Activated naive CD4-positive, alpha-beta T cell (primary cell): ENCODE measurements around the gene VWA3B.

Experiments
- DNase-seq, 4 experiments: peaks; one replicate each; lab custom pipeline; 2025; lab: John Stamatoyannopoulos, UW

The VWA3B gene

DNA sequence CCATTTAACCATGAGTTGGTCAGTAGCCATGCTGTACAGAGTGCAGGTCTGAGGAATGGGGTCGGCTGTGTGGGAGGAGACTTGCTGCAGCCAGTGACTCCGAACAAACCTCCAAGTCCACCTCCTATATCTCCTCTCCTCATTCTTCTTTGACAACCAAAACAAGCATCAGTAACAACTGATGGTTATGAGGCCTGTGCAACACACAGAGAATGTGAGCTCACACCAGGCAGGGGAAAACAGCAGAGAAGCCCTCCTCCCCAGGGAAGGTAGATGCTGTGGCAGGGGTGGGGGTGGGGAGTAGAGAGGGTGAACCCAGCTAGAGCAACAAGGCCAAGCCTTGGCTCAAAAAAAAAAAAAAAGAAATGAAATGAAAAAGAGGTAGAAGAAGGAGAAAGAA lies 247.0 kb downstream of the VWA3B start:
- no peak for DNase-seq

DNA sequence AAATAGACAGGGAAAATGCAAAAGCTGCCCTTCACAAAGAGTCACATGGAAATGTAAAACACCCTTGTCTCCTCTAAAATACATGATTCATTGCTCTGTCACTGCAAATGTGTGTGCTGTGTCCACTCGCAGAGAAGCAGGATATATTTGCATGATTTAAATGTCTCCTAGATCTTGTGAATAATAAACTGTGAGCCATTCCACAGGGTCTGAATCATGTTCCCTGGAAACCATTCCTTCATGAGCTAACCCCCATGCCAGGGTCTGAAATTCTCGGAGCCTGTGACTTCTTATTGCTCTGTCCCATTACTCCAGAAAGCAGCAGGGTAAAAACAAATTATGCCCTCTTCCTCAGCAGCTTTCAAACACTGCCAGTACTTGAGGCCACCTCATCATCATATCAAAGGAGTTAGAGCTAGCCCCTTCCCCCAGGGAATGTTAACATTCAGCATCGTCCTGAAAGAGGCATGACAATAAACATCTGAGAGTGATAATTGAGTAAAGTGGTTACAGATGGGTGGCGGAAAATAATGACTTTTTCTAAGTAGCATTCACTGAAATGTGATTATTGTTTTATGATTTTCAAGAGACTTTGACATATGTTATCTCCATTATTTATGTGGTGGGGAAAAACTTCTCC lies 247.6 kb downstream of the VWA3B start:
- DNase-seq, result no peak

DNA sequence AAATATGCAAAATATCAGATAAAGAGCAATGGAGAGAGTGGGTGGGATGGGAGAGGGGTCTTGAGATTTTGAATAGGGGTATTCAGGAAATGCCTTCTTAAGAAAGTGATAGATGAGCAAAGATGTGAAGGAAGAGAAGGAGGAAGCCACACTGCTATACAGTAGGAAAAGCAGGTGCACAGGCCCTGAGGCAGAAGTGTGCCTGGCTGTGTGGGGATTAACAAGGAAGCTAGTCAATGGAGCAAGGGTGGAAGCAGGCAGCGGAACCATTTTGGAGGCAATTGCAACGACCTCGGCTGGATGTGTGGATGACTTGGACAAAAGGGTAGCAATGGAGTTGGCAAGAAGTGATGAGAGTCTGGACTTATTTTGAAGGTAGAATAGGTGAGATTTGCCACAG lies 248.3 kb downstream of the VWA3B start:
- no peak for DNase-seq

DNA sequence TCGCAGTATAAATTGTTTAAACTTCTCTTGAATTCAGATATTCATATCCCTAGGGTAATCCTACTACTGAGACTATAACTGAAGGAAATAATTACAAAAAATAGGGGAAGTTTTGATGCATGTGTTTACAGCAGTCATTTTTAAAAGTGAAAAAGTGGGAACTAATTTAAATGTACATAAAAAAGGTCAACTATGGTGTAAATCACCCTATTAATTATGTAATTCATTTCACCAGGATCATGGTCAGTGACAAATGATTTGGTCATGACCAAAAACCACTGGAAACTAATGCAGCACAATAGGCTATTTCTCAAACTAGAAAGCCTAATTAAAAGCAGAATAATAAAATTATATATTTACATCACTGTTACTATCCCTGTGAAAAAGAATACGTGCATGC lies 254.3 kb downstream of the VWA3B start:
- no peak for DNase-seq

DNA sequence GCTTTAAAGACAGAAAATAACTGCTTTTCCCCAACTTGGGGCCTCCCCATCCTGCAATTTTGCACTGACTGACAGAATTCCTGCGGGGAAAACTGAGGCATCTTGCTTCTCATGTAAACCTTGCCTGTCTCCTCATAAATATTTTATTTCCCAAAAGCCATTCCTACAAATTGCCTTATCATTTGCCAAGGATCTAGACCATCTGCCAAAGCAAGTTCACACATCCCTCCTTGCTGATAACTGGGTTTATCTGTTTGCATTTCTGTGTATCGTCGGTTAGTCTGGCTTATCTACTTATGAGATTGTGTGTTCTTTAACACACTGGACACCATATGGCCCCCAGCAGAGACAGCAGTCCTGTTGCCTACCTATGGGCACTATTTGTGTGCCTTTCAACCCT lies 256.3 kb downstream of the VWA3B start:
- no peak for DNase-seq

DNA sequence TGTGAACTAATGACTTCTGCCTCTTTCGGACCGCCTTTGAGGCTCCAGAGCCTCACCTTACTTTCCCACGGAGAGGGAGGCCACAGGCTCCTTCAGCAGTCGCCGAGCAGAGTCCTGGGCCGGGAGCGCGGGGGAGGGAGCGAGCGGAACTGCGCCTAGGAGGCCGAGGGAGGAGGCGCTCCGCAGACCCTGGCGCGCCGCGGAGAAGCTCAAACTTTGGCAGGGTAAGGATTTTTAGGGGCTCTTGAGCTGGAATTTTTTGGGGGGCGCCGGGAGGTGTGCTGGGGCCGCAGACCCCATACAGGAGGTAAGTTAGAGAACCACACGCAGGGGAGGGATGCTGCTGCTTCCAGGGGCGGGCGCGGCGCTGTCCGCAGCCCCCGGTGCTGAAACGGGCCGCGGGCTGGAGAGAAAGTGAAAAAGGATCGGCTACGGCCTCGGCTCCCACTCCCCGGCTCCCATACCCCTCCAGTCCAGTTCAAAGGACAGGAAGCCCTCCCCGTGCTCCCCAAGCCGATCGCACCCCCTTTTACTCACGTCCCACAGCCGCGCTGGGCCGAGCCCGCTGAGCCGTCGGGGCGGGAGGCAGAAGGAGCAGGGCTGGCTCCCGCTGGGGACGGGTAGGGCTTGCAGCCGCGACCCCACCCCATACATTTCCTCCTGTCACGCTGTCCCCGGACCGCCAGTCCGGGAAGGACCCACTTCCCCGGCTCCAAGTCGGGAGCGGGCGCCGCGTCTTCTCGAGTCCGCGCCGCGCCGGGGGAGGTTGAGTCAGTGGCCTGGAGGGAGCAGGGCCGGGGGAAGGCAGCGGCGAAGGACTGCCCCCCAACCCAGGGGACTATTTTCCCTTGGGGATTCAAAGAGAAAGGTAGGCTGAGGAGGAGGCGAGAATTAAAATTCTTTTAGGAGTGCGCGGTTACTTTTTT lies 259.6 kb downstream of the VWA3B start, which contains the start of gene CNGA3:
CNGA3 (plus strand) TSS at position 146 of the 926 bp plus-strand sequence. CDS start 23,520 bp downstream, outside the sequence.
- DNase-seq, result peak in 1 of 4 experiments; percentile 7

DNA sequence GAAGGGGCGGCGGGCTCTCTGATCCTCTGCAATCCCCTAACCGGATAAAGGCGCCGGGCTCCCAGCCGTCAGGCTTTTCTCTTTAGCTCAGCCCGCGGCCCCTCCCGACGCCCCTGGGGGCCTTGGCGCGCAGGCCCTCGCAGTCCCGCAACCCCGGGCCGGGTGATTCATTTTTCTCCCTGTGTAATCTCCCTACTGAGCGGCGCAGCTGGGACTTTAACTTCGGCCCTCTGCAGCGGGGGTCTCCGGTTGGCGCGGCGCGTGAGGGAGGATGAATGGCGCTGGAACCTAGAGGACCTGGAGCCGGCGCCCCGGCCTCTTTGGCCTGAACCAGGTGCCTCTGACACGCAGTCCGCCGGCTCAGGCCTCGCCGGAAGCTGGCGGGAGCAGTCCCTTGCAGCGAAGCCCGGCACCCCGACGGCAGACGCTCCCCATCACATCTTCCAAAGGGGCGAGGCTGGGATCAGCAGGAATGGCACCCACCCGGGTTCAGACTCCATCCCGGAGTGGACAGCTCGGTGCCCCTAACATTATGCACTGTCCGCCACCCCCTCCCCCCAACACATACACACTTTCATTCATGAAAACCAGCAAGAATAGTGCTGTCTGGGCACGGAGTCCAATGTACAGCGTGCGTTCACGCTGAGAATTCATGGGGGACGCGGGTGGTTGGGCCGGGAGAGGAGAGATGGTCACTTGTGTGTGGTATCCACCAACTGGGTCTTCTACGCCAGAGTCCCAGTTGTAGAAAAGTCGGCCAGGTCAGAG lies 260.5 kb downstream of the VWA3B start:
- DNase-seq, result no peak

DNA sequence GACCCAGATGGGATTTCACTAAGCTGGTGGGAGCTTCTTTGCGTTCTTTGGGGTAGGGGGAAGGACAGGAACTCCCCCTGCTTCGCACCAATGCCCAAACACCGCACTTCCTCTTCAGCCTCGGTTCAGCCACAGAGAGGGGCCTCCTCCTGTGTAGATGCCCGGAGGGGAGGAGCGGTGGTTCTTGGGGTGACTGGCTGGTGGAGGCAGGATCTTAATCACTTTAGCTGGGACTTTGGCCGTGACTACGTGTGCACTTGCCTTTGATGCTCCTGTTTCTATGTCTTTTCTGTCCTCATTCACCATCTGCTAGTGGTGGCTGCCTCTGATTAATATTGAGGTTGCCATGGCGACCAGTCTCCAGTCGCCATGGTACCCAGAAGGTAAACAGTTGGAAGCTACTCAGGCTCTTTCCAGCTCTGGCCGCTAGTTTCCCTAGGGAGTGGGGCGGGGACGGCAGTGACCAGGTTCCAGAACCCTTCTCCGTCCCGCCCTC lies 261.1 kb downstream of the VWA3B start:
- DNase-seq, result no peak

DNA sequence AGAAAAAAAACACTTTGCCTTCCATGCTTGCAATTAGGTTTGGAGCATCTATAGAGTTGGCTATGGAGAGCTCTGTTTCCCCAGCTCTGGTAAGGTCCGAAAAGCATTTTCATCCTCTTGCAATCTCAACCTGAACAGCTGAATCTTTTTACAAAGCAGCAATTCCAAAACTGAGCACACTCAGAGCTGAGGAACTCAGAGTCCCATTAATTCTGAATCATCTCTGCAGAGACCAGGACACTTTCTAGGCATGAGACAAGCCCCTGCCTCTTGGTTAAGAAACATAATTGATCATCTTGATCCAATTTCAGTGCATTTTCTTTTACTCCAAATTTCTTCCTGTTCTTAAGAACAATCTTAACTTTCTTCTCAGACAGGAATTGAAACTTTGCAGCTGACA lies 263.4 kb downstream of the VWA3B start:
- DNase-seq, result no peak

DNA sequence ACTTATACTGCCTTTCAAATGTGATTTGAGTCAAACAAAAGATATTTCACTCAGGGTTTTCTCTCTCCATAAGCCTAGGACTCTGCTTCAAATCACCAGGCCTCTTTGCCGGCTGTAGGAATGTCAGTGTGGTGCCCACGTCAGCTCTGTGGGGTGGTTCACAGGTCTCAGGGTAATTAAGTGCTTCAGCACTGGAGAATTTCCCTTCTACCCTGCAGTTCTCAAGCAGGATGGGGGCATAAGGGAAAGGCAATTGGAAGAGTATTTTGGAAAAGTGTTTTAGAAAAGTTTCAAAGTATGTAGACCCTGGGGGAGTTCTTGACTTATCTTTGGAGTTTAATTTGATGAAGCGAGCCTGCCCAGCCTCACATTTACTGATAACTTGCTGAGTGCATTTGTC lies 268.9 kb downstream of the VWA3B start:
- DNase-seq, result no peak

DNA sequence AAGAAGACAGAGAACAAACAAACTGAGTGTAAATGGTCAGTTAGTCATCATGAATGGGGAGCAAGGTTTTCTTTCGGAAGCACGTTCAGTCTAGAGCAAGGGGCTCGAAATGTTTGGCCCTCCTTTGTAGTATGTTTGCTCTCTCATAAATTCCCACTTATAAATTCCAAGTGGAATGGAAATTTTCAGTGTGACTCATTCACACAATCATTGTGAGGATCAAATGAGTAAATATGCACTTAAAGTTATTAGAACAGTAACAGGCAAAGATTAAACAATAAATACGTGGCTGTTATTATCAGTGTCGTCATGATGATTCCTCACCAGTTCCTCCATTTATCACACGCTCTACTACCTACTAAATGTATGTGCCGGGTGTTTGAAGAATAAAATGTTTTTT lies 269.8 kb downstream of the VWA3B start:
- DNase-seq, result no peak

DNA sequence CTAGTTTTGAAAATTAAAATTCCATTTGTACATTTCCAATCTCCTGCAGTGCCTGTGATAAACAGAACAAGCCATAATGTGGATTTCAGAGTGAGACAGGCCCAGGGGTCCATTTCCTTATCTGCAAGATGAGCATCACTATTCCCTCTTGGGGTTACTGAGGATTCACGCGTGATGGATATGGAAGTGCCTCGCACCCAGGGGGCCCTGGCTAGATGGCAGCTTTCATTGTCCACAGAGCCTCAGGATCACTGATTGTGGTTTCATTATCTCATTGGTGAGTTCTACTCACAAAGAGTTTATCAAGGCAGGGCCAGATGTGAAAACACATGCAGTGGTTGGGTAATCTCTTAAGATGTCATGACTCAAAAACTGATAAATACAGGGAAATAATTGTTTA lies 270.9 kb downstream of the VWA3B start:
- DNase-seq, result no peak

DNA sequence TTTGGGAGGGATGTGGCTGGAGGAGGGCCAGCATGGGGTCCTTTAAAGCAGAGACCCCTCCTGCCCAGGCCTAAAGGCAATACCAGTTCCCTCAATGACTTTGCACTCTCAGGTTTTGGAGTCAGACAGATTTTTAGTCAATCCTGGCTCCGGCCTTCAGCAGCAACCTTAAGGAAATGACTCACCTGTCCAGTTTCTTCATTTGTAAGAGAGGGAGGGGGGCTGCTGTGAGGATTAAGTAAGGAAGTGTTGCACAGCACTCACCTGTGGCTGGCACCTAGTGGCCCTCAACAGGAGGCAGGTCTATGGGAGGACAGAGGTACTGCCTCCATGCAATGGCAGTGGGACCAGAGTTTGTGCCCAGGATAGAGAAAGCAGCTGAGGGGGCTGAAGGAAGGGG lies 273.0 kb downstream of the VWA3B start:
- no peak for DNase-seq
